Fibroblast of mammary gland (primary cell): Measurements from ENCODE around the gene PHLDB1.

Source experiments
- DNase-seq: peaks from one replicate; pipeline ENCODE4 v3.0.0-alpha.2; 2010; ENCODE audit warnings: low read depth
- H3K4me3 ChIP-seq: 2 replicates; pipeline ENCODE4 v1.5.1; 2011; ENCODE audit warnings: low read depth, mild to moderate bottlenecking, low read length, moderate library complexity; ENCODE audit not compliant: control insufficient read depth
- CTCF ChIP-seq: conservative IDR thresholded peaks from 2 replicates; pipeline ENCODE4 v1.5.1; 2011; ENCODE audit warnings: low read depth, low read length, inconsistent platforms; ENCODE audit not compliant: control insufficient read depth, insufficient read depth

The PHLDB1 gene

GRCh38 chr11:118625036-118625690 lies 17.7 kb downstream of the PHLDB1 start:
- H3K4me3 ChIP-seq, result no peak overlapping the region
- TF ChIP-seq CTCF, result no peak
- no peak for DNase-seq

GRCh38 chr11:118625976-118626375 lies 18.6 kb downstream of the PHLDB1 start:
- DNase-seq, result no peak
- TF ChIP-seq CTCF, result no peak
- H3K4me3 ChIP-seq, result no peak overlapping the region

GRCh38 chr11:118627566-118627965 lies 20.2 kb downstream of the PHLDB1 start:
- TF ChIP-seq CTCF, result no peak
- no peak for DNase-seq
- no peak overlapping the region for H3K4me3 ChIP-seq

GRCh38 chr11:118628031-118628430 lies 20.6 kb downstream of the PHLDB1 start:
- no peak overlapping the region for H3K4me3 ChIP-seq
- TF ChIP-seq CTCF, result no peak
- DNase-seq, result no peak

GRCh38 chr11:118628432-118628831 lies 21.0 kb downstream of the PHLDB1 start:
- no peak for DNase-seq
- H3K4me3 ChIP-seq, result no peak overlapping the region
- TF ChIP-seq CTCF, result no peak

GRCh38 chr11:118628861-118629549 lies 21.6 kb downstream of the PHLDB1 start:
- no peak for TF ChIP-seq CTCF
- no peak for DNase-seq
- no peak overlapping the region for H3K4me3 ChIP-seq
